Measurements from ENCODE around the gene RAPGEF2.

- TF ChIP-seq, protein P1, sequence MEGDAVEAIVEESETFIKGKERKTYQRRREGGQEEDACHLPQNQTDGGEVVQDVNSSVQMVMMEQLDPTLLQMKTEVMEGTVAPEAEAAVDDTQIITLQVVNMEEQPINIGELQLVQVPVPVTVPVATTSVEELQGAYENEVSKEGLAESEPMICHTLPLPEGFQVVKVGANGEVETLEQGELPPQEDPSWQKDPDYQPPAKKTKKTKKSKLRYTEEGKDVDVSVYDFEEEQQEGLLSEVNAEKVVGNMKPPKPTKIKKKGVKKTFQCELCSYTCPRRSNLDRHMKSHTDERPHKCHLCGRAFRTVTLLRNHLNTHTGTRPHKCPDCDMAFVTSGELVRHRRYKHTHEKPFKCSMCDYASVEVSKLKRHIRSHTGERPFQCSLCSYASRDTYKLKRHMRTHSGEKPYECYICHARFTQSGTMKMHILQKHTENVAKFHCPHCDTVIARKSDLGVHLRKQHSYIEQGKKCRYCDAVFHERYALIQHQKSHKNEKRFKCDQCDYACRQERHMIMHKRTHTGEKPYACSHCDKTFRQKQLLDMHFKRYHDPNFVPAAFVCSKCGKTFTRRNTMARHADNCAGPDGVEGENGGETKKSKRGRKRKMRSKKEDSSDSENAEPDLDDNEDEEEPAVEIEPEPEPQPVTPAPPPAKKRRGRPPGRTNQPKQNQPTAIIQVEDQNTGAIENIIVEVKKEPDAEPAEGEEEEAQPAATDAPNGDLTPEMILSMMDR (IDR thresholded peaks at IDR 0.05; ENCODE audit: poor library complexity) = no peak
- no peak for TF ChIP-seq EZH2 (IDR thresholded peaks at IDR 0.05; ENCODE audit: borderline replicate concordance)
These were observed 178.9 kb downstream of the RAPGEF2 start for GRCh38 chr4:159281771-159282170.

Measured in hepatocyte (in vitro differentiated cells).